RKO (cell line): ENCODE results near the gene LTF.

Source experiments
- DNase-seq: peaks from one replicate; pipeline ENCODE4 v3.0.0-alpha.2; 2016; ENCODE audit warnings: low spot score

Gene LTF

DNA sequence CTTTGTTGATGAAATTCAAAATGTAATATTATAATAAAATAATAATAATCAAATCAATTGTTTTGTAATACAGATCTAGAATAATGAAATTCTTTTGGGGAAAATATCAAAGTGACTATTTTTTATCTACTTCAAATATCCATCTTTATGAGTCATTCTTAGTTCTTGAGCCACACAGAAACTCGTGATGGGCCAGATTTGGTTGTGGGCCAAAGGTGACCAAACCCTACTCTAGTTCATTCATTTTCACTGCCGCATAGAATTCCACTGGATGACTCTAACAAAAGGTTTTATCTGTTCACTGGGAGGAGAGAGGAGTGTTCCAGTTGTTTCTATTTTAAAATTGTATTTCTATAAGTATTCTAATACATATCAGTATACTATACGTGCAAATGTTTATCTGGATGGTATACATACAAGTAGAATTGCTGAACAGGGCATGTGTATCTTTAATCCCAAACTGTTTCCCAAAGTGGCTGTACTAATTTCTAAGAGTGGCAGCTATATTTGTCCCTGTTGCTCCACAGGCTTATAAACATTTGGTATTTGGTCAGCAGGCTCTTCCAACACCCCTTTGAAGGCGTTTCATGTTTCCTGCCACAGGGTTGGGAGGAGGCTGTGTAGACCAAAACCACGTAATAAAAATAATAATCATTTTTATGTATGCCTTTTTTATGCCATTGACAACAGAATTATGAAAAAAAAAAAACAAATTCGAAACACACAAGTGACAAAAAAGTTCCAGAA is 25.8 kb upstream of the LTF start:
- DNase-seq: no peak

DNA sequence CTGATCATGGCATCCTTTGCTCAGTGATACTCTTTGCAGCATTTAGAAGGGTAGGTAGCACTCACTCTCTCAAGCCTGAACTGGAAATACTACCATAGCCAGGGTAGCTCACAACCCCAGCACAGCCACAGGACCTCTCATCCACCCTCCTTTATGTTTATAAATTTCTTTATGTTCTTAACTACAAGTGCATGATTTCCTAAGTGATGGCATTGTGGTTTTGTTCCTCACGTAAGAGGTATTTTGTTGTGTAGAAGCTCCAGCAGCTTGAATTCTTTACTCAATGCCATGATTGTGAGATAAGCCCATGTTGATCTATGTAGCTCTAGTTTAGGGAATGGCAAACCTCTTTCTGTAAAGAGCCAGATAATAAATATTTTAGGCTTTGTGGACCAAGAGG is 25.2 kb upstream of the LTF start:
- DNase-seq: no peak

- no peak for DNase-seq
Observed at GRCh38 chr3:46489381-46489780, 24.7 kb upstream of the LTF start.

DNA sequence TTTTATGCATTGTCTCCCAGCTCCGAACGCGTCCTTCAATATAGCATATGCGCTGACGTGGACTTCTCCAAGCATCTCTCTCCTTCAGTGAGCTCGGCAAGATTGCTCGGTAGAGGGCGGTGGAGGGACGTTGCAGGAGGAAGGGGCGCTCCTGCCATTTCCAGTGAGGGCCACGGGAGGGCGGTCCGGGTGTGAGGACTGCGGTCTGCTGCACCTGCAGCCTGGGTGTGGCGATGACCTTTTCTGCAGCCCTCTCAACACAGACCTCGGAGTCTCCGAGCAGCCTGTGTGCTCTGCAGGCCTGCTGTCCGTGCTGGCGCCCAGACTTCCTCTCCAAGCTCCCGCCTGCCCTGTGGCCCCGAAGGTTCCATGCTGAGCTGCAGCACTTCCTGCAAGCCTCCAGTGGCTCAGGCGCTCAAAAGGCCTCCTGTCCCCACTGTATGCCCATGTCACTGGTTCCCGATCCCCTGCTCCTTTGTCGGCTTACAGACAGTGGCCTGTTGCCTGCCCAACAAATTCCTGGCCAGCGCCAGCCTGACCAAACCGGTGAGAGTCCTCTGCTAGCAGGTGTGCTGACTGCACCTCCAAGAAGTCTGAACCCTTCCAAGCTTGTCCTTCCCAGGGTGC is 24.1 kb upstream of the LTF start:
- DNase-seq: peak; percentile 81

DNA sequence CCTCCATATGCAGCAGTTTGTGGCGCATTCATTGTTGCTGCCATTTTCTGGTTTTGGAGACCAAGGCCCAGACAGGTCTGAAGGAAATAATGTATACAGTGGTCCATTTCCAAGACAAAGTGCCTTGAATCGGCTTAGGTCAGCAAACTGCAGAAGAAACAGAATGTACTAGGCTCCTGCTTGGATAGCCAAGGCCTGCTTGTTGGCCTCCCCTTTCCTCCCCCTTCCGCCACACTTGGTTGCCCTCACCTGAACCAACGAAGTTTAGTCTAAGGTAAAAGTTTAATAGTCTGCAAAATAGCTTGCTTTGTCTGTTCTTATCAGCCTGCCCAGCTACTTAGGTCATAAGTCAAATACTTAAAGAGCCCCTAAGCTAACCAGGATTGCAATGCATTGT is 21.1 kb upstream of the LTF start:
- DNase-seq: no peak

- no peak for DNase-seq
Observed at GRCh38 chr3:46484911-46485778, 20.4 kb upstream of the LTF start.

GRCh38 chr3:46484388-46484787 is 19.7 kb upstream of the LTF start:
- DNase-seq: no peak

DNA sequence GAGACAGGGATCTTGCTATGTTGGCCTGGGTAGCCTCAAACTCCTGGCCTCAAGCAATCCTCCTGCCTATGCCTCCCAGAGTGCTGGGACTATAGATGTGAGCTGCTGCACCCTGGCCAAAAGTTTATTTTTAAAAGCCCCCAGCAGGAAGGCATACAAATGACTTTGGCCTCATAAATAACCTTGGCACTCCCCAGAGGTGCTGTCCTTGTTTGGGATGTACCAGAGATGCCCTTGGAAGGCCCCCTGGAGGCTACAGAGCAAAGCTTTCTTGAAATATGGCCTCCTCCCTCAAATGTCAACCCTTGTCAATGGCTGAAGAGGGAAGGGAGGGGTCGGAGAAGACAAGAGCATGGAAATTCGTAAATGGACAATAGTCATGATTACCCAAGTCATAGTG is 19.1 kb upstream of the LTF start:
- DNase-seq: no peak

- DNase-seq: no peak
Observed at GRCh38 chr3:46482632-46483350, 18.1 kb upstream of the LTF start.

GRCh38 chr3:46481636-46482035 is 16.9 kb upstream of the LTF start:
- DNase-seq: no peak

- no peak for DNase-seq
Observed at GRCh38 chr3:46480491-46481195, 15.9 kb upstream of the LTF start.

DNA sequence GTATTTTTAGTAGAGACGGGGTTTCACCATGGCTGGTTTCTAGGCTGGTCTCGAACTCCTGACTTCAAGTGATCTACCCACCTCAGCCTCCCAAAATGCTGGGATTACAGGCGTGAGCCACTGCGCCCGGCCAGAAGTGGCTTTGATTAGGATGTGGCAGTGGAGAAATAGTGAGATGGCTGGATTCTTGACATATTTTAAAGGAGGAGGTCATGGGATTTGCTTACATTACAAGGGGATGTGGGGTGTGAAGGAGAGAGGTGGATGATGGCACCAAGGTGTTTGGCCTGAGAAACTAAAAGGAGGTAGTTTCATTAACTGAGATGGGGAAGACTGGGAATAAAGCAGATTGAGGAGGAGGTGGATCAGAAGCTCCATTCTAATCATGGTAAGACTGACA is 15.0 kb upstream of the LTF start:
- no peak for DNase-seq

DNA sequence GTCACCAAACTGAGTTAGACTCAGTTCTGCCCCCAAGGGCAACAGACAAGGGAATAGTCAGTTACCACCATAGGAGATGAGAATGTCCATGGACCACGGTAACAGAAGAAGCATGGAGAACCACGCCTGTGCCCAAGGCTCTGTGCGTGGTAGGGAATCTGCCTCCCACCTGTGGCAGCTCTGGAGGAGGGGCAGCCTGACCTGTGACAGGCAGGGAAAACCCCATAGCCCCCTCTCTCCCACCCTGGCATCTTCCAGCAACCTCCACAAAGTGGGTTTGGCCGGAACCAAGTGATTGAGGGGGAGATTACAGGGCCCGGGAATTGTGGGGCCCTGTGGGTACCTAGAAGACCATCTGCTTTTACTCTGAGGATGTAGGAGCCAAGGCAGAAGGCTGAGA is 14.3 kb upstream of the LTF start:
- no peak for DNase-seq

- DNase-seq: no peak
Observed at GRCh38 chr3:46478341-46478740, 13.6 kb upstream of the LTF start.

DNA sequence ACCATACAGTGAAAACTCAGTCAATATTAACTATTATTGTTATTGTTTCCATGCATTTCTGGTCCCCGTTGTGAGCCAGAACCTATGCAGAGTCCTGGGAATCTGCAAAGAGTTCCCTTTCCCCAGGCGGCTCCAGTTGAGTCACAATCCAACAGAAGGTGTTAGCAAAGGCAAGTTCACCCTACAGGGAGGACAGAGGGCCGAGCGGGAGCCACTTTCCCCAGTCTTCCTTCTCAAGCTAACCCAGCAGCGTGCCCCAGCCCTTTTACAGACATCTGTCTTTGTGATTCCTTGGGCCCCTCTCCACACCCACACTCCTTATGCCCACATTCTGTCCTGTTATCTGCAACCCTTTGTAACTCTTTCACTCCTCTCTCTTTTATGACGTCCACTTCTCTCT is 13.1 kb upstream of the LTF start:
- no peak for DNase-seq

DNA sequence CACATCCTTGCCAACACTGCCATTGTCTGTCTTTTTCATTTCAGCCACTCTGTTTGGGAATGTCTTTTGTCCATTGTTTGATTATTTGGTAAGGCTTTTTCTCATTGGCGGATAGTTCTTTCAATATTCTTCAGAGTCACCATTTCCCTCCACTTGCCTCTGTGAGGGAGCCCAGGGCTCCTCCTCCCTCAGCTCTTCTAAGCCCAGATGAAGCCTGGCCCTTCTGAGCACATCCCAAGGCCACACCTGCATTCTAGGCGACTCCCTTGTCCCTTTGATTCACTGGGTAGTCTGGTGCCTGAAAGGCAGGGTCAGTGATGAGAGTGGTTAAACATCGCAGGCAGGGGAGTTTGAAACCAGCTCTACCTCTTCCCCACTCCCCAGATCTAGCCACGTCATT is 12.4 kb upstream of the LTF start:
- DNase-seq: no peak

DNA sequence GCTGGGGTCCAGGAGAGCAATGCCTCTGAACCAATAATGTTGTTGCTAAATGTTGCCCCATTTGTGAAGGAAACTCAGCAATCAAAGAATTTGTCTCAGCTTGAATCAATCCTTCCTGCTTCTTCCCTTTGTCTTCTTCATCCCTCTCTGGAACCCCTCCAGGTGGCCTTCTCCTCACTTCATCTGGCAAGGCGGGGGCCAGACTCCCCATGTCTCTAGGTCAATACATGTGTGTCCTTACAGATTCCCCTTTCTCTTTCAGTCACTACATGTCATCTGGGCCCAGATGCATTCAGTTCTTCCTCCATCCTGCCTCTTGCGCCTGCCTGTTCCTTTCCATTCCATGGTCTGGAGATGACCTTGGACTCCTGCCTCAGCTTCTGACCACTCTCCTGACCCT is 8.0 kb upstream of the LTF start:
- DNase-seq: no peak

- no peak for DNase-seq
Observed at GRCh38 chr3:46471371-46471914, 6.7 kb upstream of the LTF start.

- no peak for DNase-seq
Observed at GRCh38 chr3:46470831-46471230, 6.1 kb upstream of the LTF start.

- DNase-seq: no peak
Observed at GRCh38 chr3:46469680-46470357, 5.1 kb upstream of the LTF start.
